GM12891 (cell line): ENCODE data around the gene RTL1.

ENCODE experiments used
- POLR2A ChIP-seq: IDR thresholded peaks from 2 replicates; pipeline ENCODE4 v1.6.1; 2011; ENCODE audit warnings: low read depth, low read length, control low read depth
- POLR2AphosphoS5 ChIP-seq: IDR thresholded peaks from 2 replicates; pipeline ENCODE4 v1.6.1; 2011; ENCODE audit warnings: low read depth, low read length, control low read depth
- SPI1 ChIP-seq: IDR thresholded peaks from 2 replicates; pipeline ENCODE4 v1.6.1; 2011; ENCODE audit warnings: low read depth, low read length, control low read depth
- TAF1 ChIP-seq: IDR thresholded peaks from 2 replicates; pipeline ENCODE4 v1.6.1; 2011; ENCODE audit warnings: low read depth, low read length, control low read depth

DNA sequence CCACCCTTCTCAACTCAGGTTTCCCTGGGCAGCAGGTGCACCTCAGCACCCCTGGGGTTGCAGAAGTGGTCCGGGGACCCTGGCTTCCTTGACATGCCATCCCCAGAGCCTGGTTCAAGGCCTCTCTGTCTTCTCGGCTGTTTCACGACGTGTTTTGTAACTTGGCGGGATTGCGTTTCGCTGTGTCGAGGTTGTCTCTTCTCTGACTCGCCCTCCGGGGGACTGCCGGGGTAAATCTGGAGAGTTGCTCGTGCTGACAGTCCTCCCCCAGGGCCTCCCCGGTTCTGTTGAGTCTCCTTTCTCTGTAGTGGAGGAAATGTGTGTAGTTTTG lies 52.0 kb downstream of the RTL1 start:
- TF ChIP-seq POLR2A: no peak
- no peak for TF ChIP-seq POLR2AphosphoS5
- no peak for TF ChIP-seq SPI1
- no peak for TF ChIP-seq TAF1
